SK-N-SH treated with all-trans-retinoic acid at 6 μM for 48 hours (cell line): ENCODE results near the gene PEX5.

ENCODE experiments used
- ATAC-seq: fragments of 200-7000 bp; cut with Tn5 transposase; 3 replicates; pipeline ENCODE4 v1.9.1; 2020; ENCODE audit warnings: mild to moderate bottlenecking, moderate library complexity
- BACH2 ChIP-seq: fragments of 250-450 bp; sonication (Bioruptor Pico); IDR thresholded peaks from 2 replicates; pipeline ENCODE4 v1.9.0; 2021; ENCODE audit warnings: mild to moderate bottlenecking, borderline replicate concordance
- CREB5 ChIP-seq: fragments of 250-450 bp; sonication (Bioruptor Pico); IDR thresholded peaks from 2 replicates; pipeline ENCODE4 v1.5.1; 2020; ENCODE audit warnings: low read depth, mild to moderate bottlenecking, moderate library complexity
- CSDC2 ChIP-seq: fragments of 250-450 bp; sonication (Bioruptor Pico); IDR thresholded peaks from 2 replicates; pipeline ENCODE4 v1.5.0; 2020; ENCODE audit warnings: mild to moderate bottlenecking, moderate library complexity
- ESRRG ChIP-seq: fragments of 250-450 bp; sonication (Bioruptor Pico); IDR thresholded peaks from 2 replicates; pipeline ENCODE4 v1.6.1; 2021; ENCODE audit warnings: mild to moderate bottlenecking
- GLIS3 ChIP-seq: fragments of 250-450 bp; sonication (Bioruptor Pico); IDR thresholded peaks from 2 replicates; pipeline ENCODE4 v1.5.0; 2020; ENCODE audit warnings: mild to moderate bottlenecking, moderate library complexity
- ISL1 ChIP-seq: fragments of 250-450 bp; sonication (Bioruptor Pico); IDR thresholded peaks from 2 replicates; pipeline ENCODE4 v2.1.2; 2022; ENCODE audit warnings: mild to moderate bottlenecking, moderate library complexity
- OSR1 ChIP-seq: fragments of 250-450 bp; sonication (Bioruptor Pico); IDR thresholded peaks from 2 replicates; pipeline ENCODE4 v1.8.0; 2022; ENCODE audit warnings: moderate library complexity, mild to moderate bottlenecking, inconsistent platforms
- PATZ1 ChIP-seq: fragments of 250-450 bp; sonication (Bioruptor Pico); IDR thresholded peaks from 2 replicates; pipeline ENCODE4 v1.8.0; 2020; ENCODE audit warnings: mild to moderate bottlenecking, moderate library complexity, borderline replicate concordance
- PPARA ChIP-seq: fragments of 250-450 bp; sonication (Bioruptor Pico); IDR thresholded peaks from 2 replicates; pipeline ENCODE4 v1.5.0; 2020; ENCODE audit warnings: mild to moderate bottlenecking, borderline replicate concordance
- RARB ChIP-seq: fragments of 250-450 bp; sonication (Bioruptor Pico); IDR thresholded peaks from 2 replicates; pipeline ENCODE4 v1.8.0; 2021; ENCODE audit warnings: mild to moderate bottlenecking, moderate library complexity
- SNAI2 ChIP-seq: fragments of 250-450 bp; sonication (Bioruptor Pico); IDR thresholded peaks from 2 replicates; pipeline ENCODE4 v1.5.0; 2020; ENCODE audit warnings: mild to moderate bottlenecking, moderate library complexity
- TCF4 ChIP-seq: fragments of 250-450 bp; sonication (Bioruptor Pico); IDR thresholded peaks from 2 replicates; pipeline ENCODE4 v1.8.0; 2021; ENCODE audit warnings: mild to moderate bottlenecking, moderate library complexity, borderline replicate concordance
- TOX ChIP-seq: fragments of 250-450 bp; sonication (Bioruptor Pico); IDR thresholded peaks from 2 replicates; pipeline ENCODE4 v1.8.0; 2021; ENCODE audit warnings: mild to moderate bottlenecking, moderate library complexity, borderline replicate concordance
- TSHZ2 ChIP-seq: fragments of 250-450 bp; sonication (Bioruptor Pico); IDR thresholded peaks from 2 replicates; pipeline ENCODE4 v1.5.0; 2020; ENCODE audit warnings: mild to moderate bottlenecking, moderate library complexity
- ZC3H10 ChIP-seq: fragments of 250-450 bp; sonication (Bioruptor Pico); IDR thresholded peaks from 2 replicates; pipeline ENCODE4 v1.5.1; 2021; ENCODE audit warnings: mild to moderate bottlenecking, moderate library complexity
- ZFP3 ChIP-seq: fragments of 250-450 bp; sonication (Bioruptor Pico); IDR thresholded peaks from 2 replicates; pipeline ENCODE4 v1.5.0; 2020; ENCODE audit warnings: mild to moderate bottlenecking, moderate library complexity
- ZNF565 ChIP-seq: fragments of 450-650 bp; formaldehyde crosslinking; conservative IDR thresholded peaks from 2 replicates; pipeline ENCODE4 v1.5.0; 2020; ENCODE audit warnings: low read depth, mild to moderate bottlenecking, moderate library complexity
- ZNF70 ChIP-seq: fragments of 450-650 bp; formaldehyde crosslinking; IDR thresholded peaks from 2 replicates; pipeline ENCODE4 v1.5.0; 2020; ENCODE audit warnings: mild to moderate bottlenecking, moderate library complexity
- ZNF8 ChIP-seq: fragments of 450-650 bp; formaldehyde crosslinking; IDR thresholded peaks from 2 replicates; pipeline ENCODE4 v1.5.0; 2020; ENCODE audit warnings: mild to moderate bottlenecking, moderate library complexity

Gene PEX5

GRCh38 chr12:7221486-7221885 is 32.0 kb downstream of the PEX5 start (continued):
- no peak for TF ChIP-seq PATZ1 (CRISPR knock-in tag)
- TF ChIP-seq ZNF70 (CRISPR knock-in tag) = no peak
- TF ChIP-seq OSR1 (CRISPR knock-in tag) = no peak
- no peak for TF ChIP-seq BACH2

- ATAC-seq = no peak
- no peak for TF ChIP-seq PPARA (CRISPR knock-in tag)
- no peak for TF ChIP-seq TSHZ2 (CRISPR knock-in tag)
- no peak for TF ChIP-seq GLIS3
- TF ChIP-seq ZNF565 (CRISPR knock-in tag) = no peak
- TF ChIP-seq SNAI2 = no peak
- no peak for TF ChIP-seq TOX (CRISPR knock-in tag)
- TF ChIP-seq CREB5 (CRISPR knock-in tag) = no peak
- no peak for TF ChIP-seq ESRRG (CRISPR knock-in tag)
- TF ChIP-seq ZNF8 = no peak
- no peak for TF ChIP-seq ZNF70 (CRISPR knock-in tag)
- TF ChIP-seq RARB = no peak
These were observed 40.3 kb downstream of the PEX5 start for GRCh38 chr12:7229741-7230140.

- no peak for ATAC-seq
- TF ChIP-seq TCF4 (CRISPR knock-in tag) (no peak), SNAI2 (no peak), ZNF70 (CRISPR knock-in tag) (no peak), ZNF565 (CRISPR knock-in tag) (no peak), GLIS3 (no peak), RARB (no peak), ISL1 (CRISPR knock-in tag) (no peak), PATZ1 (CRISPR knock-in tag) (no peak), ZC3H10 (CRISPR knock-in tag) (no peak), CSDC2 (CRISPR knock-in tag) (no peak), BACH2 (no peak), ZFP3 (no peak), TSHZ2 (CRISPR knock-in tag) (no peak), CREB5 (CRISPR knock-in tag) (no peak)
These were observed 52.0 kb downstream of the PEX5 start for GRCh38 chr12:7241404-7242005.
